HCEC 1CT (cell line): ENCODE measurements around the gene EXTL1.

Experiments
- DNase-seq: peaks from one replicate; pipeline ENCODE4 v3.0.0-alpha.2; 2017

The EXTL1 gene

GRCh38 chr1:26025517-26025916 lies 3.9 kb downstream of the EXTL1 start:
- DNase-seq = no peak

GRCh38 chr1:26027716-26028489 lies 6.3 kb downstream of the EXTL1 start:
- no peak for DNase-seq

- DNase-seq = no peak
Measured at GRCh38 chr1:26028490-26028980, 7.0 kb downstream of the EXTL1 start.

- no peak for DNase-seq
Measured at GRCh38 chr1:26029054-26029863, 7.7 kb downstream of the EXTL1 start.

GRCh38 chr1:26029864-26030481 lies 8.4 kb downstream of the EXTL1 start:
- DNase-seq = no peak

- no peak for DNase-seq
Measured at GRCh38 chr1:26031196-26031595, 9.6 kb downstream of the EXTL1 start.

- peak; percentile 43 for DNase-seq
Measured at GRCh38 chr1:26031611-26032220, 10.1 kb downstream of the EXTL1 start.

- DNase-seq = no peak
Measured at GRCh38 chr1:26032656-26033357, 11.2 kb downstream of the EXTL1 start.

- no peak for DNase-seq
Measured at GRCh38 chr1:26034504-26035202, 13.1 kb downstream of the EXTL1 start.

- peak; percentile 90 for DNase-seq
Measured at GRCh38 chr1:26035203-26035958, 13.8 kb downstream of the EXTL1 start.

GRCh38 chr1:26035959-26036755 lies 14.6 kb downstream of the EXTL1 start:
- peak; percentile 62 for DNase-seq

- DNase-seq = no peak
Measured at GRCh38 chr1:26036756-26037281, 15.2 kb downstream of the EXTL1 start.

- DNase-seq = no peak
Measured at GRCh38 chr1:26037904-26038303, 16.3 kb downstream of the EXTL1 start.

GRCh38 chr1:26038477-26038876 lies 16.9 kb downstream of the EXTL1 start:
- no peak for DNase-seq

- DNase-seq = no peak
Measured at GRCh38 chr1:26038904-26039303, 17.3 kb downstream of the EXTL1 start.

GRCh38 chr1:26041401-26041800 lies 19.8 kb downstream of the EXTL1 start:
- DNase-seq = no peak

GRCh38 chr1:26041978-26042377 lies 20.4 kb downstream of the EXTL1 start:
- DNase-seq = no peak

- no peak for DNase-seq
Measured at GRCh38 chr1:26043765-26044164, 22.2 kb downstream of the EXTL1 start.

GRCh38 chr1:26044414-26044813 lies 22.8 kb downstream of the EXTL1 start:
- DNase-seq = no peak
